GM19239 (cell line): ENCODE measurements around the gene LRRK1.

Experiments
- DNase-seq: peaks from one replicate; pipeline ENCODE4 v3.0.0; 2011; ENCODE audit warnings: low spot score; ENCODE audit not compliant: insufficient read length
- FAIRE-seq: peaks from 2 replicates; lab custom pipeline; 2011; peaks lifted over from hg19 to GRCh38; lab: Jason Lieb, UNC

LRRK1 gene

DNA sequence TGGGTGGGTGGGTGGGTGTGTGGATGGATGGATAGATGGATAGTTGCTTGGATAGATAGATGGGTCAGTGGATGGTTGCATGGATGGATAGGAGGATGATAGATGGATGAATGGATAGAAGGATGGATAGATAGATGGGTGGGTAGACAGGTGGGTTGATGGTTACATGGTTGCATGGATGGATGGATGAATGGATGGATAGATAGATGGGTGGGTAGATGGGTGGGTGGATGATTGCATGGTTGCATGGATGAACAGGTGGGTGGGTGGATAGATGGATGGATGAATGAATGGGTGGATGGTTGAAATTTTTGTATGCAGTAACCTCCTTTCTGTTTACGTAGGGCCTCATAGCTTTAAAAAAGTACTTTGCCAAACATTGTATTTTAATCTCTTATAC, 79.5 kb downstream of the LRRK1 start:
- no peak for DNase-seq
- no peak for FAIRE-seq

DNA sequence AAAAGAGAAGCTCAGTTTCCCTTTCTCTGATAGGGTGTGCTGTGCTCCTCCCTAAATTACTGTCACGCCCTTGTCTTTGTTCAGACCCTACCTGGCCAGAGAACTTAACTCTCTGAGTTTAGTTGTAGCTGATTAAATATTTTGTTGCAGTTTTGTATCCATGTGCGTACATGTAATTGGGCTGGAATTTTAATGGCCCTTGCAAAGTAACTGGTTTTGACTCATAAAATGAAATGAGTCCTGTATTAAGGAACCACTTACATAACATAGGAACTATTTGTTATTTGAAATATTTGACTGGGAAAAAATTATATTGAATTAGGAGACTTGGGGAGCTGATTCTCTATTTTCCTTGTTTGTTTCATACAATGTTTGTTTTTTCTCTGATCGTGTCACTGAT, 80.2 kb downstream of the LRRK1 start:
- no peak for FAIRE-seq
- no peak for DNase-seq

DNA sequence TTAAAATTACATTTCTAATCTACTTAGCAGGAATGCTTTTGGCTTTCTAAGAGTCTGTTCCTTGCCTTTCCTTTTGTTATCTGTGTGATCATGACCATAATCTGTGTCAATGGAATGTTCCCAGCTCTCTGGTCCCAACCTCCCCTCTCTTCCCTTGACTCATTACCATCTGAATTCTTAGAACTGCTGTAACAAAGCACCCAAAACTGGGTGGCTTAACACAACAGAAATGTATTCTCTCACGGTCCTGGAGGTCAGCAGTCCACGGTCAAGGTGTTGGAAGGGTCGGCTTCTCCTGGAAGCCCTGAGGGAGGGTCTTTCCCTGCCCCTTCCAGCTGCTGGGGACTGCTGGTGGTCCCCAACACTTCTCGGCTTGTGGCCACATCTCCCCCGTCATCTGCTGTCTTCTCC, 81.1 kb downstream of the LRRK1 start:
- FAIRE-seq = no peak
- DNase-seq = no peak

DNA sequence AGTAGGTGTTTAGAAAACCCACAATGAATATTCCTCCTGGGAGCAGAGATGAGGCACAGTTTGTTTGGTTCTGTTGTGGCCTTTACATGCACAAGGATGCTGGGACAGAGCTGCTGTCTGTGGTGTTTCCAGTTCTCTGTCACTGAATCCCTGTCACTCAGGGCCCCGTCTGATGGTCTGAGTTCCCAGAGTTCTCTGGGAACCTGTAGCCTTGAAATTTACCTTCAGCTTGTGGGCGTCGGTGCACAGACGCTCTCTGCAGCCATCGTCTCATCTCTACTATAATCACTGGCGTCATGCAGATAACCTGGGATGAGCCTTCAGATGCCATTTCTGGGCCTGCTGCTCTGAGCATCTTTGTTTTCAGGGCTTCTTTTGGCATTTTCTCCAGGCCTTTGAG, 81.9 kb downstream of the LRRK1 start:
- no peak for FAIRE-seq

DNA sequence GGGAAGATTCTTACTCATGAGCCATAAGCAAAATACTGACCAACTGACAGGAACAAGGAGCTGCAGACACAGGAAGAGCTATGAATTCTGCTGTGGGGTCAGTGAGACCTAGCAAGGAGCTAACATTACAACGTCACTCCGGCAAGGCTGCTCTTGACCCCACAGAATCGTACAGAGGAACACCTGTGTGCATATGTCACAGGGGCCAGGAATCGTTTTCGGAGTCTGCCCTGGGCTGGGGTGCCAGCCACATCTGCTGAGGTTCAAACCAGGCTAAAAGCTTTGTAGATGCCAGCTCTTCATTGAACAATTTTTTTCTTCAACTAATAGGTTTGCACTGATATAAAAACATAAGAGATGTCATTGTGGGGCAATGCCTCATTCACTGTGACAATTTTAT, 82.6 kb downstream of the LRRK1 start:
- DNase-seq (no peak), FAIRE-seq (no peak)

More for the DNA sequence above, 81.9 kb downstream of the LRRK1 start:
- DNase-seq = no peak

DNA sequence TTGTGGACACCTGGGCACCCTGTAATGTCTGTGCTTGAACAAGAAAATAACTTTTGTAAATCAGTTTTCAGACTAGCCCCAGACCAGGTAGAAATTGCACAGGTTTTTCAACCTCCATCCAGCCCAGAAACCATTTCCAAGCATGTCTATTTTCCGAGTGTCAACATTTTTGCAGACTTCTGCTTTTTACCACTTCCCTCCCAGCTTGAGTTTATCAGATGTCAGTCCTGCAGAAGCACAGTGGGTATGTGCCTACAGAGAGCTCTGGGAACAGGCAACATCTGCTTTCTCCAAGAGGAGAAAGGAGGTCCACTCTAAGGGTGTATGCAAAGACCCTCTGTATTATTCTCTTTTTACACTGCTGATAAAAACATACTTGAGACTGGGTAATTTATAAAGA, 83.9 kb downstream of the LRRK1 start:
- no peak for DNase-seq
- no peak for FAIRE-seq

DNA sequence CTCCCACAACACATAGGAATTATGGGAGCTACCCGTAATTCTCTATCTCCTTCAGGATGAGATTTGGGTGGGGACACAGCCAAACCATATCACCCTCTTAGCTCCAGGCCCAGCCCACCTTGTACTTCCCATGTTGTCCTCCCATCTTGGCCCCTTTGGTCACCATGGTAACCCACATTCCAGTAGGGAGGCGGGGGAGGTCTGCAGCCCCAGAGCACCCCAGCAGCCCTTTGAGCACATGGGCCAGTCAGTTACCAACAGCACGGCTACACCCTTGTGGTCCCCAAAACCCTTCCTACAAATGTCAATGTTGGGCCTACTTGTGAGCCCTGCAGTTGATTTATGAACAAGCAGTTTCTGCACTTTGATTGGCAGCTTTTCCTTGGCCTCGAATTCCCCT, 84.5 kb downstream of the LRRK1 start:
- DNase-seq (no peak), FAIRE-seq (no peak)

DNA sequence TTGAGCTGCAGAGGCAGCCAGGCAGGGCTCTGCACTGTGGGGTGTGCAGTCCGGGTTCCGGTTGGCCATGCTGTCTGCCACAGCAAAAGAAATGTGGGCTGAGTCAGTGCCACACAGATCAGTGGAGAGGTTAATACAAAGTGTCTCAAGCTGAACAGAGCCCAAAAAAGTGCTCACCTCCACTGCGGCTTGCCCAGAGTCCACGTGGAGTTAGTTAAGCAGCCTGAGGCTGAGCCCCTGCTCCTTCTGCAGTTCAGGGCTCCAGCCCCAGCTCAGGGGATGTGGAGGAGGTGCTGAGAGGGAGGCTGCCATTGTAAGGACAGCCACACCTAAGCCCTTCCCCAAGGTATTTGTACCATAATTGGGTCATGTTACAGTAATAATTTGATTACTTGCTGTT, 85.3 kb downstream of the LRRK1 start:
- FAIRE-seq (no peak), DNase-seq (no peak)

DNA sequence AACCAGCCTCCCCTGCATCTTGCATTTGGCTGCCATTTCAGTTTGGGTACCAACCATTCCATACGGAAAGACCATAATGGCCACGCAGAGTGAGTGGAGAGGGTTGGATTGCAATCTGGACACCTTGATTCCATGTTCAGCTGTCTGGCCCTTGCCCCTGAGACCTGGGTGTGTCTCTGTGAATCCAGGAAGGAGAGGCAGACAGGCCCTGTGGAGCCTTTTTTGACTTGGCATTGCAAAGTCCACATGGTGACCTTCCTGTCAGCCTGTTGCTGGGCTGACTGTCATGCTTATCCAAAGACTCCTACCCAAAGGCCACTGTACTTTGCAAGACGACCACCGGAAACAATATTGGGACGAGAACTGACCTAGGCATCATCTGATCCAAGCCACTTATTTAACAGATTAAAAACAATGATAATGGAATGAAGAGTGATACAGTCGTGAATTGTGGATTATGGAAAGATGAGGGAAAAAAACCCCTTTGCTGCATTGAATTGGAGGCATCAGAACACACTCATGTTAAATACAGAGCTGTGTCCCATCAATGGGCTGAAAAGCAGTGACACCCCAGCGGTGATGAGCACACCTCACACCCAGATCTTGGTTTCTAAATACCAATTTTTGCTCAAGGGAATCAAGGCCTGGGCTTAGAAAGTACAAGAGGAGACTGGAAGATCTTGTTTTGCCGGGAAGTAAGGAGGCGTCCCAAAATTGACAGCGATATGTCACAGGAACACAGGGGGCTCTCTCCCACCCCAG, 86.0 kb downstream of the LRRK1 start:
- DNase-seq (no peak), FAIRE-seq (no peak)

DNA sequence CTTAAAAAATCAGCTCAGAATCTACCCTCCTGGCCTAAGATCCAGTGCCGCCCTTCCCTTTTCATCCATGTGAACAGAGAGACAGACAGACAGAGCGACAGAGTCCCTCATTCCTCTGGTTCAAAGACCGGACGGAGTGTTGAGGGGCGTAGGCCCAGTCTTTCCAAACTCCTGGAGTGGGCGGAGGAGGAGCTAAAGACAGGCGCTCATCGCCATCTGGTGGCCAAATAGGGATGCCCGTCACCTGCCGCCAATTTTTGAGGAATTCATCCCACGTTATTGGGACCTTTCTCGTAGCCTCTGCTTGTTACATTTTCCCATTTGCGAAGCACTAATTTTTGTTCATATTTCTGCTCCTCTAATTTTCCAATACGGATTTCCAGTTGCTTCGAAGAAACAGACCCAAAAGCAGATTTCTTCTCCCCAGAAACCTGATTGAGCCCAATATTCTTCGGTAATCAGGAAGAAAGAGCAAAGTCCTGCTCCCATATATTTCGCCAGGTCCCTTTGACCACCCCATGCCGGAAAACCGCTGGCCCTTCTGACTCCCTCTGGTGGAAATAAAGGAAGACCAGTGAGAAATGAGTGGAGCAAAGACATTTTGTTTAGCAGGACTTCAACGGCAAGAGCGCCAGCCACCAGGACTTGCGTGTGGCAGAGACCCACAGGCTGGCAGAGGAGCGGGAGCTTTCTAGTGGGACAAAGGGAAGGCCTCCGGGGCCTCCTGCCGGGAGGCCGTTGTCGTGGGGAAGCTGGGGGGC, 88.0 kb downstream of the LRRK1 start:
- DNase-seq (peak; percentile 69), FAIRE-seq (peak; percentile 95)

DNA sequence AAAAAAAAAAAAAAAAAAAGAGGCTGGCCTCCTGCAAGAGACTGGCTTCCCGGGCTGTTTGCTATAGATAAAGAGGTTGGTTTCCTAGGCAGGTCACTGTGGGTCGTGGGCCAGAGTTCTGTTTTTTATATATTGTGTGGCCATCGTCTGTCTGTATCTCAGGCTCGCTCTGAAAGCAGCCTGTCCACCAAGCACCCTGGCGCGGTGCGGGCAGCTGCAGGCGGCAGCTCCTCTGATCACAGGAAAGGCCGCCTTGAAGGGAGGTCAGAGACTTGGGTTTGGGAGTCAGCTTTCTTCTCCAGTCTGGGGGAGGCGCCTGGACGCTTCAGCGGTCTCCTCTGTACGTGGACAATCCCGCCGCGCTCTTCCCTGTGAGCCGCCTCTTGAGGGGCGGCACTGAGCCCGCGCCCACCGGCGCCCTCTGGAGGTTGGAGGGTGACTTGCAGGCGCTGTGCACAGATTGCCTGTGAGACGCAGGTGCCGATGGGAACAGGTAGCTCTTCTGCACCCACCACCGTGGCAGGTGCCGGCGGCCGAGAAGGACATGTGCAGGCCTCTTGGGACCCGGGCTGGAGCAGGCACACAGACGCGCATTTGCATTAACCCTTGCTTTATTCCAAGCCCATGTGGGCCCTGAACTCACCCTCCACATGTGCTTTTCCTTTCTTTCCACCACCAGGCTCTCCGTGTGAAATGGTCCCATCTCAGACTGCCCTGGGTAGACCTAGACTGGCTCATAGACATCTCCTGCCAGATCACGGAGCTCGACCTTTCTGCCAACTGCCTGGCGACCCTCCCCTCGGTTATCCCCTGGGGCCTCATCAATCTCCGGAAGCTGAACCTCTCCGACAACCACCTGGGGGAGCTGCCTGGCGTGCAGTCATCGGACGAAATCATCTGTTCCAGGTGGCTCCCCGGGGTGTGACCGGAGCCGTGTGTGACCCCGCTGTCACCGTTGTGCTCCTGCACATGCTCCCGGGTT, 89.3 kb downstream of the LRRK1 start:
- DNase-seq (peak; percentile 82), FAIRE-seq (peak; percentile 76)

DNA sequence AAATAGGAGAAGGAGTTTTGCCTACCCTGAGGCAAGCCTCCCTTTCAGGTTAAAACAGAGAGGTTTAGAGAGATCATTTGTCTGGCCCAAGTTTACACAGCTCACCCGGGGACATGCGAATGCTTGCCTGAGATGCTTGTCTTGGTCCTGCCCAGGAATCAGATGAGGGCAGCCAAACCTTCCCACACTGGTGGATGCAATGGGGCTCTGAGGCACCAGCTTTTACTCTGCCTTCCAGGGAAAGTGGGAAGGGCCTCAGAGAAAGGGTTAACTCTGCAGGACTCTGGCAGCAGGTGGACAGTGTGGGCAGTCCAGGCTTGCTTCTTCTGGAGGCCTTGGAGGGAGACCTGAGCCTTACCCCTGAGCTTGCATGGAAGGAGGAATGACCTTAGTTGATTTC, 90.0 kb downstream of the LRRK1 start:
- FAIRE-seq = no peak
- no peak for DNase-seq

DNA sequence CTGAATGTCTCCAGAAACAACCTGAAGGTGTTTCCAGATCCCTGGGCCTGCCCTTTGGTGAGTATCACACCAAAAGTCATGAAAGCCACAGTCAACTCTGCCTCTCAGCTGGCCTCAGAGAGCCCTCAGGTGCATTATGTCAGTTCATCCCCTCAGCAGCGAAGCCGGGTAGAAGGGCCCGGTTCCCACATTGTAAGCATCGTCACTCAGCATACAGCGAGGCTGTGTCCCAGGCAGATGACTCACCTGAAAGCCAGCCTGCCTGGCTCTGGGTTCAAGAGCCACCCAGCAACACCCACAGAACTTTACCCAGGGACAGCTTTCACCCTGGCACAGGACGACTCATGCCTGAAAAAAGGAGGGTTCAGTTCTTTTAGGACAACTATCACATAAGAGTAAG, 91.6 kb downstream of the LRRK1 start:
- FAIRE-seq = no peak
- no peak for DNase-seq

DNA sequence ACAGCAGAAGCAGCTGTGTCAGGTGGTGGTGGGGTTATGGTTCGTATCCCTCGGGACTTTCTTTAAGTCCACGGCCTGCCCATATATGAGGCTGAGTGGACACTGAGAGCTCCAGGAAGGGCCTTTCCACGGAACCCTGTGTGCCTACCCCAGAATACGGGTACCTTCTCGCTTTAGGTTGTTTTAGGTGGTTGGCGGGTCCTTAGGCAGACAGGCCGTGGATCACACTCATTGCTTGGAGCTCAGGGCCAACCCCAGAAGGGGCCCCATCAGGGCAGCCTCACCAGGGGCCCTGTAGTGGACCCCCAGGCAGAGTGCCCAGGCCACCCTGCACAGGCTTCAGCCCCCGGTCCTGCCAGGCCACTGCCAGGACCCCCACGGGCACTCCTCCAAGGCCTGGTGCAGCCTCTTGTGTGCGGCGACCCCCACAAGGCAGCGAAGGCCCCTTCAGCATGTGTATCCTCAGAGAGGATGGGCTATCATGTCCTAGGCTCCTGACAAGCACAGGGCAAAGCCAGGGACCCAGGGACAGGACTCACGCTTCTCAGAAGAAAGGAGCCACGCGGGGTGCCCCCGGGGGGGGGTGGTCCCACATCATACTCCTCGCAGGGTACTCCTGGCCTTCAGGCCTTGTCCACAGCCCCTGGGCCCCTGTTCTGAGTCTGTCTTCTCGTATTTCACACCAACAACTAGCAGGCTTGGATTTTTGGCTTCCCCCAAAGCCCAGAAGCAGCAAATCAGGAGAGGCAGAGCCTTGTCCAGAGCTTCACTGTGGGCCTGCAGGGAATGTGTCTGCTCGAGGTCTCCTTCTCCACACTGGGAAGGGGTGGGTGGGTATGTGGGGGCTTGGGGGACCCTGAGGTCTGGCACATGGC, 93.4 kb downstream of the LRRK1 start:
- FAIRE-seq = no peak

DNA sequence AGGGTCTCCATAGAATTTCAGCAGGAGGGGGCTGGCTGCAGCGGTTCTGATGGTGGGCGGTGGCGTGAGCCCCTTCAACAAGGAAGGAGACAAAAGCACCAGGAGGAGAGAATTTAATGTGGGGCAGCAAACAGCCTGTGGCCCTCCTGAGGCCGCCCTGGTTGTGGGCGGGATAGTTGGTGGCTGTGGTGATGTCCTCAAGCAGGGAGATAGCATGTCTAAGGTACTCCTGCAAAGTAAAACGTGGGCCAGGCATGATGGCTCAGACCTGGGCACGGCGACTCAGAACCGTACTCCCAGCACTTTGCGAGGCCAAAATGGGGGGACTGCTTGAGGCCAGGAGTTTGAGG, 94.0 kb downstream of the LRRK1 start:
- FAIRE-seq = no peak
- no peak for DNase-seq

More for the DNA sequence above, 93.4 kb downstream of the LRRK1 start:
- DNase-seq = no peak

DNA sequence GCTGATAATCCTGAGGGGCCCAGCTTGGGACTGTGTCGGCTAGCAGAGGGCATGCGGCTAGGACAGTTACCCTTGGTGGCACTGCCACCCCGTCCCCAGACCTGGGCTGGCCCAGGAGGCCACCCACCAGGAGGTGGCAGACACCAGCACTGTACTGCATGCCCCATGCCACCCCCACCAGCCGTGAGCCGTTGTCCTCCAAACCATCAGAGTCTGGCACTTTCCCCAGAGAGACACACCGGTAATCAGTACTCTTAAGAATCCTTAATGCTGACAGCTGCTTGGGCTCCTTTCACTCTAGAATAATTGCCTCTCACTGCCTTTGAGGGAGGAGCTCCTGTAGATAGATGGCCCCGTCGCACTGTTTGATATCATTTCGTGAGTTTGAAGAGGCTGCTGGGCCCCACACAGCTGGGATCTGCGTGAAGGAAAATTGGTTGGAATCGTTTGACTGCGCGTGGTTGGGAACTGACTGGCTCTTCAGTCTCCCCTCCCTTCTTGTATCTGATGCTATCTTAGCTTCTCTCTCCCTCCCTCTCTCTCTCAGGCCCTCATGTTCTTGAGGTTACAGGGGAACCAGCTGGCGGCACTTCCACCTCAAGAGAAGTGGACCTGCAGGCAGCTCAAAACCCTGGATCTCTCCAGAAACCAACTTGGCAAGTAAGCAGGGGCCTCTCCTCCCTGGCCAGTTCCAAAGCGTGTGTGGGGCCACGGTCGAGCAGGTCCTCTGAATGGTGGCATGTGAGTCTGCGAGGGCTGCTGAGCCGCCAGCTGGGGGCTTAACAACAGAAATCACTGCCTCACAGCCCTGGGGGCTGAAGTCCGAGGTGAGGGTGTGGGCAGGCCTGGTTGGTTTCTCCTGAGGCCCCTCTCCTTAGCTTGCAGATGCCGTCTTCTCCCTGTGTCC, 94.9 kb downstream of the LRRK1 start:
- FAIRE-seq (no peak), DNase-seq (no peak)

DNA sequence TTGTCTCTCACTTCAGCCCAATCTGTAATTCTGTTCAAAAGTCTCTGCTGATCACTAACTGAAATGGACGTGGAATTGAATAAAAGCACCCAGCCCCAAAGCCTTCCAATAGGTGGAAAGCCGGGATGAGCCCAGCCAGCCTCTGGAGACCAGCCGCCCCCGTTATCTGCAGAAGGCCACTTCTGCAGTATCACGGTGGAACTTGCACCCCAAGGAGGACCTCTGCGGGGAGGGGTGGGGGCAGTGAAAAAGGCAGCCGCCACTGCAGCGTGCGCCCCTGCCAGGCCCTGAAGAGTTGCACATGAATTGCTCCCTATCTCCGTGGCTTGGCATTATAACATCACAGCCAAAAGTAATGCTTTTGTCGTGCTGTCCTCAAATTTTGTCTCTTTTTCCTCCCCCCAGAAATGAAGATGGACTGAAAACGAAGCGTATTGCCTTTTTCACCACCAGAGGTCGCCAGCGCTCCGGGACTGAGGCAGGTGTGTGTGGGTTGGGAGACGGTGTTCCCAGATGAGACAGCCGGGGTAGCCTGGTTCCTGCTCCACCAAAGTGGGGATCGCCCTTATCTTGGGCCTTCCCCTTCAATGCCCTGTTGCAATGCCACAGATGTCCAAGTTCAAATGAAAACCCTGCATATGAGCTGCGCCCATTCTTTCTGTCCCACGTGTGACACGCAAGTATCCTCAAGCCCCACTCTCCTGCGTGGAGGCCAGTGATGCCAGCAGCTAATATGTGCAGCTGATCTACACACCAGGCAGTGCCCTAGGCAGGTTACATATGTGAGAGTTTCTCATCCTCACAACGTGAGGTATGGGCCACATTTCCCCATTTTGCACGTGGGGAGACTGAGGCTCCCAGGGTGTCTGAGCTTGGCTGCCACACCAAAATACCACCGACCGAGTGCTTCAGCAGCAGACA, 96.0 kb downstream of the LRRK1 start:
- FAIRE-seq (peak; percentile 87), DNase-seq (peak; percentile 55)

DNA sequence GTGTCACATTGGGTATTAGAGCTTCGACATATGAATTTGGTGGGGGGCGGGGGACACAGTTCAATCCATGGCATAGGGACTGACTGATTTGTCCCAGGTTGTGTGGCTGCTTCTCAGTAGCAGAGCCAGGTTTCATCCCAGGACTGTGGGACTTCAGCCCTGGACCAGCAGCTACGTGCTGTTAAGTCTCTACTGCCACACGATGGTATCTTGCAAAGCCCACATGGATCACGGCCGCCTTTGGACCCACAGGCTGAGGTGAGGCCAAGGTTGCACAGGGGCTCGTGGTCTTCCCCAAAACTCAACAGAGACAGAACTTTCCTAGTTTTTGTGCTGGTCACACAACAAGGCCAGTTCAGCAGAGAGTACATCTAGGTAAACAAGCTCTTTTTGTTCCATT, 97.4 kb downstream of the LRRK1 start:
- DNase-seq (no peak), FAIRE-seq (no peak)
